Ascending aorta (tissue), 2 donors: ENCODE results near the gene PARD3B. TPM values are rescaled to one million over a fixed set of nuclear protein-coding genes. Genes with fewer than 3 reads are reported as not detected.

ENCODE experiments used
- DNase-seq, 2 donors: peaks; one replicate each; pipeline ENCODE4 v3.0.0-alpha.2; 2019; ENCODE audit warnings: low spot score in 2 of 2
- H3K27ac ChIP-seq, 2 donors: fragments of 200-600 bp; sonication (generic); one replicate each; pipeline ENCODE4 v1.5.1; 2016 to 2017; ENCODE audit warnings: mild to moderate bottlenecking in 1 of 2
- H3K27me3 ChIP-seq: fragments of 200-600 bp; sonication (generic); one replicate; pipeline ENCODE4 v1.5.1; 2017
- H3K36me3 ChIP-seq, 2 donors: fragments of 200-600 bp; sonication (generic); one replicate each; pipeline ENCODE4 v1.5.1; 2016
- H3K4me1 ChIP-seq, 2 donors: fragments of 200-600 bp; sonication (generic); one replicate each; pipeline ENCODE4 v1.5.1; 2016 to 2017; ENCODE audit warnings: mild to moderate bottlenecking in 1 of 2
- H3K4me3 ChIP-seq, 2 donors: fragments of 200-600 bp; sonication (generic); one replicate each; pipeline ENCODE4 v1.5.1; 2016 to 2017; ENCODE audit warnings: mild to moderate bottlenecking in 1 of 2
- H3K9me3 ChIP-seq, 2 donors: fragments of 200-600 bp; sonication (generic); one replicate each; pipeline ENCODE4 v1.5.1; 2016
- intact Hi-C: fragments of 100-400 bp; cut with DNase I; formaldehyde crosslinking; loops from one replicate; pipeline ENCODE4 v1.15.1; 2023
- total RNA-seq: library from RNA; depleted of rRNA; stranded (reverse); fragments of >200 nt; gene quantifications from one replicate; pipeline ENCODE4 v1.1.0, GENCODE V29; 2016
- TF ChIP-seq, protein P1 (sequence below), 3 experiments: fragments of 200-600 bp in 2 of 3; fragments of 450-650 bp in 1 of 3; sonication (generic) in 2 of 3; IDR thresholded peaks; one replicate each; pipeline ENCODE4 v1.5.1; 2016 to 2019; ENCODE audit warnings: antibody characterized with exemption in 3 of 3, mild to moderate bottlenecking in 1 of 3, moderate library complexity in 1 of 3

The PARD3B gene
- total RNA-seq, 1 donor from 2014 or later, result 9.5 TPM

GRCh38 chr2:204966245-204966644 lies 421.0 kb downstream of the PARD3B start:
- intact Hi-C loops, result no loop called here
- H3K27me3 ChIP-seq, result no peaks in the 10 kb centered on the region
- no peaks in the 10 kb centered on the region for H3K9me3 ChIP-seq
- H3K4me1 ChIP-seq, result no peaks in the 10 kb centered on the region
- no peaks in the 10 kb centered on the region for H3K36me3 ChIP-seq
- TF ChIP-seq, protein P1, sequence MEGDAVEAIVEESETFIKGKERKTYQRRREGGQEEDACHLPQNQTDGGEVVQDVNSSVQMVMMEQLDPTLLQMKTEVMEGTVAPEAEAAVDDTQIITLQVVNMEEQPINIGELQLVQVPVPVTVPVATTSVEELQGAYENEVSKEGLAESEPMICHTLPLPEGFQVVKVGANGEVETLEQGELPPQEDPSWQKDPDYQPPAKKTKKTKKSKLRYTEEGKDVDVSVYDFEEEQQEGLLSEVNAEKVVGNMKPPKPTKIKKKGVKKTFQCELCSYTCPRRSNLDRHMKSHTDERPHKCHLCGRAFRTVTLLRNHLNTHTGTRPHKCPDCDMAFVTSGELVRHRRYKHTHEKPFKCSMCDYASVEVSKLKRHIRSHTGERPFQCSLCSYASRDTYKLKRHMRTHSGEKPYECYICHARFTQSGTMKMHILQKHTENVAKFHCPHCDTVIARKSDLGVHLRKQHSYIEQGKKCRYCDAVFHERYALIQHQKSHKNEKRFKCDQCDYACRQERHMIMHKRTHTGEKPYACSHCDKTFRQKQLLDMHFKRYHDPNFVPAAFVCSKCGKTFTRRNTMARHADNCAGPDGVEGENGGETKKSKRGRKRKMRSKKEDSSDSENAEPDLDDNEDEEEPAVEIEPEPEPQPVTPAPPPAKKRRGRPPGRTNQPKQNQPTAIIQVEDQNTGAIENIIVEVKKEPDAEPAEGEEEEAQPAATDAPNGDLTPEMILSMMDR (IDR thresholded peaks at IDR 0.05), result no peak
- DNase-seq, result no peak
- H3K4me3 ChIP-seq, result no peak overlapping the region
- no peak overlapping the region for H3K27ac ChIP-seq

- TF ChIP-seq, protein P1 (IDR thresholded peaks at IDR 0.05), result no peak
- Histone ChIP-seq H3K4me3 (no peak overlapping the region), H3K9me3 (no peaks in the 10 kb centered on the region), H3K27ac (no peak overlapping the region), H3K36me3 (no peaks in the 10 kb centered on the region), H3K27me3 (no peaks in the 10 kb centered on the region), H3K4me1 (no peaks in the 10 kb centered on the region)
- DNase-seq, result no peak
- intact Hi-C loops, result no loop called here
Measured at GRCh38 chr2:204967199-204967960, 422.1 kb downstream of the PARD3B start.

GRCh38 chr2:204971206-204971907 lies 426.1 kb downstream of the PARD3B start:
- TF ChIP-seq, protein P1 (IDR thresholded peaks at IDR 0.05), result no peak
- H3K36me3 ChIP-seq, result no peaks in the 10 kb centered on the region
- DNase-seq, result no peak
- intact Hi-C loops, result no loop called here
- H3K4me3 ChIP-seq, result no peak overlapping the region
- H3K27ac ChIP-seq, result no peak overlapping the region
- no peaks in the 10 kb centered on the region for H3K4me1 ChIP-seq
- no peaks in the 10 kb centered on the region for H3K9me3 ChIP-seq
- no peaks in the 10 kb centered on the region for H3K27me3 ChIP-seq

DNA sequence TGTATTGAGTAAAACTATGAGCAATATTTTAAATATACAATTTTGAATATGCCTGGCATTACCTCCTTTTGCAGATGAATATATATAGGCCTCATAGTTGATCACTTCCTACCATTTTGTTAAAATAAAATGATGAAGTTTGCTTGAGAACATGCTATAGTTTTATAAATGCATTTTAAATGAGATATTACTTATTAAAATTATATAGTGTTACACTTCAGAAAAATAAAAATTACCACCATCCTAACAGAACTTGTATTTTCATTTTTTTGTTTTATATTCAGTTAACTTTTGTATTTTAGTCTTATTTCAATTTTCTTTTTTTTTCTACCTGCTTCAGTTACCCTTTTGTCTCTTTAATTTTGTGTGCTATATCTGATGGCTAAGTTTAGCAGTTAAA lies 426.9 kb downstream of the PARD3B start:
- Histone ChIP-seq H3K27ac (no peak overlapping the region), H3K9me3 (no peaks in the 10 kb centered on the region), H3K4me3 (no peak overlapping the region), H3K4me1 (no peaks in the 10 kb centered on the region), H3K27me3 (no peaks in the 10 kb centered on the region), H3K36me3 (no peaks in the 10 kb centered on the region)
- intact Hi-C loops, result no loop called here
- TF ChIP-seq, protein P1 (IDR thresholded peaks at IDR 0.05), result no peak
- no peak for DNase-seq

DNA sequence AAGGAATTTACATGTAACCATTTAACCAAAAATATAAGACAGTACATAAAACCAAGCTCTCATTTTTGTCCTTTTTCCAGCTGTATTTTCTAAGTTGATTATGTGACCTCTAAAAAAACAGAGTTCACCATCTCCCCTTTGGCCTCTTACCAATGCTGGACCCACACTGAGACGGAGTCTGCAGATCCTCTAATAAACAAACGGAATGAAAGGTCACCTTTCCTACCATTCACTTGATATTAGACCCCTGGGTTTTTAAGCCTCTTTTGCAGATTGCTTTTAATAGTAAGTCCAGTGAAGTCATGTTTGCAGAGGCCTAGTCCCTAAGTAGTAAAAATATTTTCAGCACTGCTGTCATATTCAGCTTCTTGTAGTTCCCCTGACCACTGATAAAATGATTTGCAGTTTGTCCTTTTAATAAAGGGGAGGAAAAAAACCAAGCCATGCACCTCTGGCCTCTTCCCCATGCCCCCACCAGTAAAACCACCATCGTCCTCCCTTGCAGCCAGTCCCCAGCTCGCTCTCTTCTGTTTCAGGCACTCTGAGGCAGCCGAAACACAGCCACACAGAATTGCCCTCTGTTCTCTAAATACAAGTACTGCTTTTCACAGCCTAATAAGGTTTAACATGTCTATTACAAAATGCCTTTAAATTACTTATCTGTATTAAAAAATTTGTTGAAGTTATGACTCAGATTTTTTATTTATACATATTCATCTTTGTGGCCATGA lies 427.5 kb downstream of the PARD3B start:
- Histone ChIP-seq H3K27ac (no peak overlapping the region), H3K9me3 (no peaks in the 10 kb centered on the region)
- intact Hi-C loops, result no loop called here

More for the DNA sequence above, 427.5 kb downstream of the PARD3B start:
- DNase-seq, result no peak
- TF ChIP-seq, protein P1 (IDR thresholded peaks at IDR 0.05), result no peak
- Histone ChIP-seq H3K36me3 (no peaks in the 10 kb centered on the region), H3K27me3 (no peaks in the 10 kb centered on the region), H3K4me1 (no peaks in the 10 kb centered on the region), H3K4me3 (no peak overlapping the region)
